ENCODE results near the gene CDSN.

CDSN gene

GRCh38 chr6:31115941-31116560, 4.2 kb downstream of the CDSN start:
- TF ChIP-seq CTCF (IDR thresholded peaks at IDR 0.05), result no peak

GRCh38 chr6:31114970-31115849, 5.0 kb downstream of the CDSN start:
- TF ChIP-seq CTCF (IDR thresholded peaks at IDR 0.05), result peak; percentile 24; the same call in 1 of the 2 replicates

- no peak for TF ChIP-seq CTCF (IDR thresholded peaks at IDR 0.05)
These were observed 5.7 kb downstream of the CDSN start, which contains the start of gene PSORS1C1 for GRCh38 chr6:31114541-31114878. Gene PSORS1C1 (plus strand): TSS chr6:31114800. CDS start chr6:31129633, 14,833 bp downstream.

- no peak for TF ChIP-seq CTCF (IDR thresholded peaks at IDR 0.05)
These were observed 6.2 kb downstream of the CDSN start for GRCh38 chr6:31113861-31114540.

- TF ChIP-seq CTCF (IDR thresholded peaks at IDR 0.05), result no peak
These were observed 7.8 kb downstream of the CDSN start, which contains the start of gene C6orf15 for GRCh38 chr6:31112478-31112877. Gene C6orf15 (minus strand): TSS chr6:31112575. CDS start chr6:31112555, 20 bp downstream.

- no peak for TF ChIP-seq CTCF (IDR thresholded peaks at IDR 0.05)
These were observed 8.5 kb downstream of the CDSN start for GRCh38 chr6:31111712-31112111.

- no peak for TF ChIP-seq CTCF (IDR thresholded peaks at IDR 0.05)
These were observed 9.2 kb downstream of the CDSN start for GRCh38 chr6:31110825-31111582.
